HG02759 (cell line): ENCODE measurements around the gene DHRS1.
"Not testable (repeated sequence)": the region's sequence is repeated elsewhere in the genome, so short reads cannot be mapped to it uniquely, and the experiment has no call there.

Experiments
- ATAC-seq: cut with Tn5 transposase; IDR thresholded peaks from one replicate; pipeline ENCODE4 v1.9.1; 2021; ENCODE audit warnings: mild to moderate bottlenecking, moderate library complexity; ENCODE audit not compliant: unreplicated experiment

DHRS1 gene

DNA sequence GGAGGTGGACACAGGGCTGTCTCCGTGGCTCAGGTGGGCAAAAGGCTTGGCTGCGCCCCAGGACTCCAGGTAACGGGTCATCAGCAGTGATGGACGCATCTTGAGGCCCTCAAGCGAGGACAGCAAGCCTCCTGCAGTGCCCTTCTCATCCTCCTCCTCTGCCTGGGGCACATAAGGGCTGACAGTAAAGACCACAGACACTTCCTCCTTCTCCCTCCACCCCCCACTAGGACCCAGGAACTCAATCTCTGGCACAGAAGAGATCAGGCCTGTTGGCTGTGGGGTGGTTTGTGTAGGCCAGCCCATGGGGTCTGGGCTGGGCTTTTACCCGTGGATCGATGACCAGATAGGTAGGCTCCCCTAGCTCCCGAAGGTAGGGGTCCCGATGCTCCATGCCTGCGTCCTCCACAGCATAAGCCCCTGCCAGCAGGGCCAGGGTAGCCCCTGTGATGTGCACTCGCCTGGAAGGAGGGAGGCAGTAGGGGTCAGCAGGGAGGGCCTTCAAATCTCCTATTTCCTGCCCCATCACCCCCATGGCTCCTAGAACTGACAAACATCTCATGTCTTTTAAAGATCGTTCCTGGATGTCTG, 29.6 kb upstream of the DHRS1 start:
- no peak for ATAC-seq

GRCh38 chr14:24327914-24328313, 28.3 kb upstream of the DHRS1 start:
- ATAC-seq = not testable (repeated sequence)

DNA sequence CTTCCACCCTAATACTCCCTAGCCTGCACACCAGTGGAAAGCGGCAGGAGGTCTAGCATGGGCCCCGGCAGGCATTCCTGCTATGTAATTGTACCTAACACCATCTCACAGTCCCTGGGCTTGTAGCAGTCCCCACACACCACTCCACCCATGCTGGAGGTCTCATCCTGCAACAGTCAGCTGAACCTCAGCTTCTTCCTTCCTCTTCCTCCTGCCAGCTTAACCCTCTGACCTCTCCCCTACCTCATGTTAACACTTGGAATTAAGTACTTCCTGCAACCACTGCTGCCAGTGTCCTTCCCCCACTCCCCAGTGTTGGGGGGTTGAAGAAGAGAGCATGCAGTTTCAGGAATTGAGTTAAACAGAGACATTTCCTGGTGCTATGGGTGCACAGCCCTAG, 27.7 kb upstream of the DHRS1 start:
- ATAC-seq = no peak

DNA sequence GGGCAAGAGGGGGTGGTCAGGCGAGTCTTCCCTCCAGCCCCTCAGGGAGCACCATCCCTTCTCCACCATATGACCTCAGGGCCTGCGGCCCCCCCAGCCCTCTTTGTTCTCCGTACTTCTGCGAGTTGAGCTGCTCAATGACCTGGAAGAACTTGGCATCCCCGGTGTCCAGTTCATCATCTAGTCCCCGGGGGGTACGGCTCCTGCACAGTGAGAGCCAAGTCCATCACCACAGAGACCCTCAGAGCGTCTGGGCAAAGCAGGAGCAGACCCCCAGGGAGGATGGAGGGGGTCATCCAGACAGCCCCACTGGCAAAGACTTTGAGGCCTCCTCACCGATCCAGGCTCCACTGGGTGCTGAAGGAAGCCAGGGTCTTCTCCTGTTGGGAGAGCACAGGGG, 26.4 kb upstream of the DHRS1 start:
- no peak for ATAC-seq

DNA sequence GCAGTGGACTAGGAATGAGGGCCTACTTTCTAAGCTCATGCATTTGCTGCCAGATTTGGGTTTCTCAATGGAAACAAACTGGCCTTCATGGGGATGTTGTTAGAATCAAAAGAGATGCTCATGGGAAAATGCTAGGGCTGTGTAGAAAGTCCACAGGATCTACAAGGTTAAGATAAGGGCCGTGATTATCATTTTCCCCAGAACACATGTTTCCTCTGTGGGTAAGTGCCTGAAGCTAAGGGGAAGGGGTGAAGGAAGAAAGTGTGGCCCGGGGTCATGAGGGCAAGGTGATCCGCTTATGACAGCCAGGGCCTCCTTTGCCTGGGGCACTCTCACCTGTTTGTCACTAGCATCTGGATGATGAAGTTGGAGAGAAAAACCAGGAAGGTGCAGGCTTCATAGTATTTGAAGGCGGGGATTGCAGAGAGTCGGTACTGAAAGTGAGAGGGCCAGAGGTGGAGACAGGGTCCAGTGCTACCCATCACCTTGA, 25.5 kb upstream of the DHRS1 start:
- no peak for ATAC-seq

- ATAC-seq = no peak
Measured at GRCh38 chr14:24324024-24324423, 24.4 kb upstream of the DHRS1 start.

DNA sequence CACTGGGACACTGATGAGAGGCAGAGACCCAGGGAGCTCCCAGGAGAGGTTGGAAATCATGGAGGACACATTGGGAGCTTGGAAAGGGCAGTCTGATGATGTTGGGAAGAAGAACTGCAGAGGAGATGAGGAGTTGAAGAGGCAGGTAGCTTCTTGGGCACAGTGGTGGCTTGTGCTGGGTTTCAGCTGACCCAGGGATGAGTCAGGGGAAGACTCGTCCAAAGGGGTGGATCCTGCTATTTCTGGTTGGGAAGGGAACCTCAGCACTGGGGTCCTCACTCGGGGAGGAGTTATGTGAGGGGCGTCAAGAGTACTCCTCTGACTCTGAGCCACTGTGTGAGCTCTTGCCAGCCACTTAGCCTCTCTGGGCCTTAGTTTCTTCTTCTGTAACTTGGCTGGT, 23.8 kb upstream of the DHRS1 start:
- ATAC-seq = no peak

DNA sequence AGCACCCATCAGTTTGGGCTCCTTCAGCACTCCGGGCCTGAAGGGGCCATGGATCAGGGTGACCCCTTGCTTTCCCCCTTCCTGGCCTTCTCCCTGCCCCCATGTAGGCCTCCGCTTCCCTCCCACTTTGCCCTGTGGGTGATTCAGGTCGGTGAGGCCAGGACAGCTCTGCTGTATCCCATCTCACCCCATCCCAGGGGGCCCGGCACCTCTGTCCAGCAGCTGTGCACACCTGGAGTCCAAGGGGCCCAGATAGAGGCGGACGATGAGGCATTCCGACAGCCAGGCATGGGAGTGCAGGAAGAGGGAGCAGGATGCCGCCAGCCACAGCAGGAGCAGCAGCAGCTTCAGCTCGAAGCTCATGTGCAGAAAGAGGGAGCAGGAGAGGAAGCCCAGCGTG, 23.1 kb upstream of the DHRS1 start:
- ATAC-seq = no peak

GRCh38 chr14:24321212-24321975, 21.8 kb upstream of the DHRS1 start:
- no peak for ATAC-seq

DNA sequence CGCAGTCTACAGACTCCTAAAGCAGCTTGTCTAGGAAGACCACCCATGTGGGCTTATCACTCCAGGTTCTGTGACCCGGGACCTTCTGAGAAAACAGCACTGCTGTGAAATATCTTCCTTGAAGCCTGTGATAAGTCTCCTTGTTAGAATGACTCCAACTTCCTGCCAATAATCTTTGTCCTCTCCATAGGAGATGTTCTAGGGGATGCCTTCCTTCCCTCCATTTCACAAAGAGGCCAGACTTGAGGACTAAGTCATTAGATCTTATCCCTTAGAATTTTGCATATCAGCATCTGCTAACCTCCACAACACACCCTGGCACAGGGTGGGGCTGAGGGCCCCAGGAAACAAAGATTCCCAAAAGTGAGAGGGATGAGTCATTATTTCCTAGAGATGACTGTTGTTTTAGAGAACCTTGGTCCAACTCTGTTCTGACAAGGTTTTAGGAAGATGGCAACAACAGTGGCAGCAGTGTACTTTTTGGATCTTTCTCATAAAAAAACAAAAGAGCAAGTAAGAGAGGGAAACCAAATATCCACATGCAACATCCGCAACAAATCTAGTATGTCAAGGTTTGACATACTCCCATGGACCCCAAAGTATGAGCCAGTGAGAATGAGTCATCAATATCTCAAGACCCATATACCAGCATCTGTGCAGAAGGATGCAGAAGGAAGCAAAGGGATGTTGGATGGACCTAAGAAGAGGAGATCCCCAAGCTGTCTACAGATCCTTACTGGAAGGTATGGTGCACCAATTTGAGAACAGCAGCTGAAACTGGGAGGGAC, 17.8 kb upstream of the DHRS1 start:
- ATAC-seq = no peak

DNA sequence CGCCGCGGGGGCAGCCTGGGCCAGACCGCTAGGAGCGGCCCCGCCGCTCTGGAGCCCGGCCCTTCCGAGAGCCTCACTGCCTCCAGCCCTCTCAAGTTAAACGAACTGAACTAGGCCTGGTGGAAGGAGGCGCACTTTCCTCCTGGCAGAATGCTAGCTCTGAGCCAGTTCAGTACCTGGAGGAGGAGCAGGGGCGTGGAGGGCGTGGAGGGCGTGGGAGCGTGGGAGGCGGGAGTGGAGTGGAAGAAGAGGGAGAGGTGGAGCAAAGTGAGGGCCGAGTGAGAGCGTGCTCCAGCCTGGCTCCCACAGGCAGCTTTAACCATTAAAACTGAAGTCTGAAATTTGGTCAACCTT, 17.0 kb upstream of the DHRS1 start:
- ATAC-seq = no peak

DNA sequence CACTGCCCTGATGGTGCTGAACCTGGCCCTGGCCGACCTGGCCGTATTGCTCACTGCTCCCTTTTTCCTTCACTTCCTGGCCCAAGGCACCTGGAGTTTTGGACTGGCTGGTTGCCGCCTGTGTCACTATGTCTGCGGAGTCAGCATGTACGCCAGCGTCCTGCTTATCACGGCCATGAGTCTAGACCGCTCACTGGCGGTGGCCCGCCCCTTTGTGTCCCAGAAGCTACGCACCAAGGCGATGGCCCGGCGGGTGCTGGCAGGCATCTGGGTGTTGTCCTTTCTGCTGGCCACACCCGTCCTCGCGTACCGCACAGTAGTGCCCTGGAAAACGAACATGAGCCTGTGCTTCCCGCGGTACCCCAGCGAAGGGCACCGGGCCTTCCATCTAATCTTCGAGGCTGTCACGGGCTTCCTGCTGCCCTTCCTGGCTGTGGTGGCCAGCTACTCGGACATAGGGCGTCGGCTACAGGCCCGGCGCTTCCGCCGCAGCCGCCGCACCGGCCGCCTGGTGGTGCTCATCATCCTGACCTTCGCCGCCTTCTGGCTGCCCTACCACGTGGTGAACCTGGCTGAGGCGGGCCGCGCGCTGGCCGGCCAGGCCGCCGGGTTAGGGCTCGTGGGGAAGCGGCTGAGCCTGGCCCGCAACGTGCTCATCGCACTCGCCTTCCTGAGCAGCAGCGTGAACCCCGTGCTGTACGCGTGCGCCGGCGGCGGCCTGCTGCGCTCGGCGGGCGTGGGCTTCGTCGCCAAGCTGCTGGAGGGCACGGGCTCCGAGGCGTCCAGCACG, 16.4 kb upstream of the DHRS1 start:
- ATAC-seq = no peak

DNA sequence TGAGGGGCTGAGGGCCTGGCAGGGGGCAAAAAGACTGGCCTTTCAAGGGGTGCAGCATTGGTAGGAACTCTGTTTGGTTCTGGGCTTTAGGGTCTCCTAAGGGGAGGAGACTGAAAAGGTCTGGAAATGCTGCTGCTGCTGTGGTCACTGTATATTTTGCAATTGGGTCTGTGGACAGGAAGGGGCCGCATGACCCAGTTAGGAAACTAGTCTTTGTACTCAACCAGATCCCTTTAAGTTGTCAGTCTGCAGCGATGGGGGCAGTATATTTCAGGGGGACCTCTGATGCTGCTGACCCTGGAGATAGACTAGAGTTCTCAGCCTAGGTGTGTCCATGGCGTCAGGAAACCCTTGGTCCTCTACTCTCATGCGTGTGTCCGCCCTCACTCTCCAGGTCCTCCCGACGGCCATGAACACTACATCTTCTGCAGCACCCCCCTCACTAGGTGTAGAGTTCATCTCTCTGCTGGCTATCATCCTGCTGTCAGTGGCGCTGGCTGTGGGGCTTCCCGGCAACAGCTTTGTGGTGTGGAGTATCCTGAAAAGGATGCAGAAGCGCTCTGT, 15.7 kb upstream of the DHRS1 start:
- ATAC-seq = no peak

- ATAC-seq = no peak
Measured at GRCh38 chr14:24314377-24315193, 15.0 kb upstream of the DHRS1 start.

- no peak for ATAC-seq
Measured at GRCh38 chr14:24313913-24314312, 14.3 kb upstream of the DHRS1 start.

DNA sequence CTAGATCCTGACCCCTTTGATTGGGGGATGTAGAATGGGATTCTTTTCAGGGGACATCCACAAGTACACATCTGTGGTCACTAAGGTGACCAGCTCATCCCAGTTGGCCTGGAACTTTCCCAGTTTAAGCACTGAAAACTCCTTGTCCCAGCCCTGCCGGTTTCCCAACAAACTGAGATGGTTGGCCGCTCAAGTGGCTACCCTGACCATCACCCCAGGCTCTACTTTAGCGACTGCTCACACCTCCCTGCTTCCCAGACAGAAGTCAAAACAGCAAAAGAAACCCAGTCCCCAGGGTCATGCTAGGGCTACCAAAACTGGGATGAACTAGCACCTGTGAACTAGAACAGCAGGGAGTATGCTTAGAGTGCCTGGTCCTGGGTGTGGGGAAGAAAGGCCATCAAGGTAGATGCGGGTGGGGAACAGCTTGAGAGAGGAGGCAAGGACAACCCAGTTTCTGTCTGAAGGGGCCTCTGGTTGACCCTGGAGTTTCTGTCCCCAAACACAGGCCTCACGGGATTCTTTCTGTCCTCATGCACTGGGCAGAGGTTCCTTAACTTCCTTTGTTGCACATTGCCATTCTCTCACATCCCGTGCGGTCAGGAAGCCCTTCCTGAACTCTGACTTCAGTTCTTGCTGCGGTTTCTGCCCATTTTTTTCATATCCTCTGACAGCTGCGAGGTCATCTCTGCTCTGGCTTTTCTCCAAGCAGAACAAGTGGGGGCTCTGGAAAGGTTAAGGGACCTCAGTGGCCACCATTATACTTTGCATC, 13.3 kb upstream of the DHRS1 start:
- no peak for ATAC-seq

GRCh38 chr14:24311837-24312615, 12.4 kb upstream of the DHRS1 start:
- no peak for ATAC-seq
